HG02840 (cell line): Measurements from ENCODE around the gene NAA15.
A peak's percentile ranks its signal among the peaks of the same experiment; 100 is the strongest.
"Not testable (repeated sequence)": the region's sequence is repeated elsewhere in the genome, so short reads cannot be mapped to it uniquely, and the experiment has no call there.

Source experiments
- ATAC-seq: cut with Tn5 transposase; IDR thresholded peaks from one replicate; pipeline ENCODE4 v1.9.1; 2021; ENCODE audit warnings: mild to moderate bottlenecking, moderate library complexity, moderate number of reproducible peaks; ENCODE audit not compliant: unreplicated experiment, low FRiP score

The NAA15 gene

GRCh38 chr4:139333046-139333445, 31.7 kb downstream of the NAA15 start:
- ATAC-seq, result no peak

- no peak for ATAC-seq
Observed at GRCh38 chr4:139337612-139338011, 36.3 kb downstream of the NAA15 start.

- ATAC-seq, result no peak
Observed at GRCh38 chr4:139361301-139361700, 60.0 kb downstream of the NAA15 start.

DNA sequence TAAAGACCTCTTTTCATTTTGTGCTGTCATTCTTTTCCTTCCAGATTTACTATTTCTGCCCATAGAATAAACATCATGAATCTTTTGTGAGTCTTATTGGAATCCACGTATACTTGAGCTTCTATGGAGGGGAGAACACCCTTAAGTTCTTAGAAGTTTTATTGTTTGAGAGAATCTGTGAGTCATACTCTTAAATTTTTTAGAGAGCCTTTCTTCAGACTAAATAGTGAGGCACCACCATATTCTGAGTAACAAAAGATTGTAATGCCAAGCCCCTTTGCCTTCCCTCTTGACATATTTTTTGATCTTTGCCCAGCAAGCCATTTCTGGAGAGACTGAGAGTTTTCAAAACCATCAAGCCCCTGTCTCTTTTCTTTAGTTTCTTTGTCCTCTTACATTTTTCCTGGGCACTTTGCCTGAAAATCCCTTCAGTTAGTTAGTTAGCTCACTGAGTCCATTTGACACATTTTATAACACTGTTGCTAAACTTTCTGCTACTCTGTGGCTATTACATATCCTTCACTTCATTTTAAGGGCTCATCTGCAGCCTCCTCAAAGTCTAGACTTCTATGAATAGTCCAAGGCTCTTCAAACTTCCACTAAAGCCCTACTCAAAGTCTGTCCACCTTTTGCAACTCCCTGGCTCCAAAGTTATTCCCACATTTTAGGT, 66.3 kb downstream of the NAA15 start:
- ATAC-seq, result no peak

- ATAC-seq, result no peak
Observed at GRCh38 chr4:139368998-139369397, 67.7 kb downstream of the NAA15 start.

DNA sequence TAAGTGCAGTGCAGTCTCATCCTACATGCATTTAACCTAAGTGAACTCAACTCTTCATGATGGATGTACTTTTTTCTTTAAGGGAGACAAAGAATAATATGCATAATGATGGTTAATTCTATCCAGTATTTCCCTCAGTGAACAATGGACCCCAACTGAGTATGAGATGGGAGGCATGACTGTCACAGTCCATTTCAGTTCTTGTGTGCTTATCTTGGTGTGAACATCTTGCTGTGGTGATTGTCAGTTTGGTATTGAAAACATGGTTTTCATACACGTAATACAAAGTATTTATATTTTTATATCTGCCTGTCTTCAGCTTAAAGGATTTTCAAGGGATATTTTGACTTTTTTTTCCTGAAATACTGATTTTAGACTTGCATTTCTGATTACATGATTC, 72.9 kb downstream of the NAA15 start:
- no peak for ATAC-seq

DNA sequence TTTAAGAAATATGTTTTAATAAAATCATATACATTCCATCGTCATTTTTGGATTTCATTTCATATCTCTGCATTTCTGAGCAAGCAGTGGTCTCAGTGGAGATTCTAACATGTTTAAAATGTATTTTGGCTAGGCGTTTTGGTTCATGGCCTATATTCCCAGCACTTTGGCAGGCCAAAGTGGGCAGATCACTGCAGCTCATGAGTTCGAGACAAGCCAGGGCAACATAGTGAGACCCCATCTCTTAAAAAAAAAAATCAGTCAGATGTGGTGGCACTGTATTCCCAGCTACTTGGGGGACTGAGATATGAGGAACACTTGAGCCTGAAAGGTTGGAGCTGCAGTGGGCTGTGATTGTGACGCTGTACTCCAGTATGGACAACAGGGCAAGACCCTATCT, 85.1 kb downstream of the NAA15 start:
- no peak for ATAC-seq

DNA sequence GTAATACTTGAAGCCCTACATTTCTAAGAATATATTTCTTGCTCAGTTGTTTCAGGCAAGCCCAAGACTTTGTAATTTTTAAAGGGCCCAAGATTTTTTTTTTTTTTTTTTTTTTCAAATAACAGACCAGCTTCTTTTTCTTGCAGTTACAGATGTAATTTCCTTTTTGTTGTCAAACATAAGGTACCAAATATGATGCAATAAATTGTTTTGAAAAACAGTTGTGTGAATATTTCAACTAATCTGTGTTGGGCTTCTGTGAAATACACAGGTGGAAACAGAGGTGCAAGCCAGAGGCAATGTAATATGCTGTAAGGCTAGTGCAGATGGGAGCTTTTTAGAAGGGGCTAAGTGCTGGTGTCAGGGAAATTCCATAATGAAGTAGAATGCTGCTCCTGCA, 87.8 kb downstream of the NAA15 start:
- ATAC-seq, result no peak

- ATAC-seq, result no peak
Observed at GRCh38 chr4:139389991-139390390, 88.7 kb downstream of the NAA15 start.

GRCh38 chr4:139391731-139392130, 90.4 kb downstream of the NAA15 start:
- ATAC-seq, result no peak

- no peak for ATAC-seq
Observed at GRCh38 chr4:139392797-139393196, 91.5 kb downstream of the NAA15 start.

- ATAC-seq, result no peak
Observed at GRCh38 chr4:139401368-139401767, 100.1 kb downstream of the NAA15 start.

DNA sequence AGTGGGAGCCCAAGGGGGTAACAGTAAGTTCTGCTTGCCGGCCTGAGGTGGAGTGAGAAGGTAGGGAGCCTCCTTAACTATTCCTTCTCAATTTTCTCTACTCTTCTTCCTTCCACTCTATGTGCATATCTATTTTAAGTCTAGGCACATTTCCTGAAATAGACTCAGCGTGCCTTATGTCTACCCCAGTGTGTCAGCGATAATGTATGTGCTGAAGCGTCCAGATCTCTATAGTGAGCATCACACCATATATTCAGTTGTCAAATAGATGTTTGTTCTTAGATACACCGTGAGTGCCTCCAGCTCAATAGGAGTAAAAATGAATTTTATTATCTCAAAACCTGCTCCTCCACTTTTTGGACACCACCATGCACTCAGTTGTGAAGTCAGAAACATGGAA, 101.1 kb downstream of the NAA15 start:
- ATAC-seq, result no peak

- ATAC-seq, result no peak
Observed at GRCh38 chr4:139403462-139403861, 102.2 kb downstream of the NAA15 start.

DNA sequence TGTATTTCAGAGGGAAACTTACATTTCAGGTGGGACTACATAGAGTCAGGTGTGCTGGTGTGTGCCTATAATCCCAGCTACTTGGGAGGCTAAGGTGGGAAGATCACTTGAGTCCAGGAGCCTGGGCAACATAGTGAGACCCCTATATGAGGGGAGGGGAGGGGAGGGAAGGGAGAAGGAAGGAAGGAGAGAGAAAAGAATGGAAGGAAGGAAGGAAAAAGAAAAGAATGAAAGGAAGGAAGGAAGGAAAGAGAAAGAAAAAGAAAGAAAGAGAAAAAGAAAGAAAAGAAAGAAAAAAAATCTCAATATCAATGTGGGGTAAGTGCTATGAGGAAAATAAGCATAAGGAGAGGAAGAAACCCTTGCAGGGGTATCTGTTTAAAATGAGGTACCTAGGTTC, 109.0 kb downstream of the NAA15 start:
- ATAC-seq, result no peak

DNA sequence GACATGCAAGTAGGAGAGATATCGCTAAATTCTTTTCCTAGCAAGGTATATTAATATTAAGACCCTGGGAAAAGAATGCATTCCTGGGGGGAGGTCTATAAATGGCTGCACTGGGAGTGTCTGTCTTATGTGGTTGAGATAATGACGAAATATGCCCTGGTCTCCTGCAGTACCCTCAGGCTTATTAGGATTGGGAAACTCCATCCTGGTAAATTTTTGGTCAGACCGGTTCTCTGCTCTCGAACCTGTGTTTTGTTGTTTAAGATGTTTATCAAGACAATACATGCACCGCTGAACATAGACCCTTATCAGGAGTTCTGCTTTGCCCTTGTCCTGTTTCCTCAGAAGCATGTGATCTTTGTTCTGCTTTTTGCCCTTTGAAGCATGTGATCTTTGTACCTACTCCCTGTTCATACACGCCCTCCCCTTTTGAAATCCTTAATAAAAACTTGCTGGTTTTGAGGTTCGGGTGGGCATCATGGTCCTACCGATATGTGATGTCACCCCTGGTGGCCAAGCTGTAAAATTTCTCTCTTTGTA, 113.4 kb downstream of the NAA15 start:
- not testable (repeated sequence) for ATAC-seq

DNA sequence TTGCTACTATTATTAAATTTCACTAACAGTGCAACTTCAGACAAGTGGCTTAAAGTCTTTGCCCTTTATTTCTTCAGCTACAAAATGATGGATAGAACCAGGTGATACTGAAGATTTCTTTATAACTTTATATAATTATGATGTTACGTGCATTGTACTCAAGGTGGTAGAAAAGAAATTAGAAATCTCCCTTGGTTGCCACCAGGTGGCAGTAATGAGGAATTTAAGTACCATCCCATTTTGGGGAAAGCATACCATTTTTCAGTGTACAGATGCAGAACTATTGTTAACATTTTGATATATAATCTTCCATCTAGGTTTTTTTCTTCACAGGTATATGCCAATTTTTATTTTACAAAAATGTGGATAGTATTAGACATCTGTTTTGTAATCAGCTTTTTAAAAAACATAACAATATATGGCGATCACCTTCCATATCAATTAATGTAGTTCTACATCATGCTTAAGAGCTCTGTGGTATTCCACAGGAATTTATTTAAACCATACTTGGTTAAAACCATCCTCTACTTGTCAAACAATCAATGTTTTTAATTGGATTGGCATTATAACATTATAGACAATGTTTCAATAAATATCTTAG, 114.9 kb downstream of the NAA15 start:
- no peak for ATAC-seq

- peak; percentile 62 for ATAC-seq
Observed at GRCh38 chr4:139419388-139419914, 118.1 kb downstream of the NAA15 start.

GRCh38 chr4:139420652-139421051, 119.3 kb downstream of the NAA15 start:
- ATAC-seq, result no peak

GRCh38 chr4:139436122-139436521, 134.8 kb downstream of the NAA15 start:
- ATAC-seq, result no peak

- ATAC-seq, result no peak
Observed at GRCh38 chr4:139438141-139438540, 136.8 kb downstream of the NAA15 start.

DNA sequence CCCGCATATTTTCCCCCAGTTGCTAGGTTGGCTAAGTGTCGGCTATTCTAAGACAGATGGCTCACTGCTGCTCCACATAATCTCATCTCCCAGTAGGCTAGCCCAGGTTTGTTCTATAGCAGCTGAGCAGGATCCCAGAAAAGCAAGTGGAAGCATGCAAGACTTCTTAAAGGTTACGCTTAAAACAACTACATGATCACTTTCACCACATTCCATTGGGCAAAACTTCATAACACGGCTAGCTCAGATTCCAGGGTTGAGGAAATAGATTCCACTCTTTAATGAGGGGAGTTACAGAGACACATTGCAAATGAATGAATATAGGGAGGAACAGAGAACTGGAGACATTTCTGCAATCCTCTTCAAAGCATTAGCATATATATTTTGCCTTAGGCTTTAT, 139.7 kb downstream of the NAA15 start:
- no peak for ATAC-seq
